NCI-H2171 (cell line): ENCODE results near the gene FYB1.
"Not testable (repeated sequence)": the region's sequence is repeated elsewhere in the genome, so short reads cannot be mapped to it uniquely, and the experiment has no call there.

ENCODE experiments used
- DNase-seq: peaks from one replicate; lab custom pipeline; 2025; lab: John Stamatoyannopoulos, UW

FYB1 gene

GRCh38 chr5:39219437-39219836, at the start of gene FYB1:
TSS of gene FYB1 (minus strand) at chr5:39219563. CDS start at chr5:39202960, 16,603 bp downstream.
- no peak for DNase-seq

GRCh38 chr5:39267186-39267585, 47.8 kb upstream of the FYB1 start:
- DNase-seq: no peak

GRCh38 chr5:39266442-39266841, 47.1 kb upstream of the FYB1 start:
- DNase-seq: no peak

GRCh38 chr5:39264528-39264927, 45.2 kb upstream of the FYB1 start:
- no peak for DNase-seq

- no peak for DNase-seq
Observed at GRCh38 chr5:39262981-39263380, 43.6 kb upstream of the FYB1 start.

- DNase-seq: no peak
Observed at GRCh38 chr5:39260095-39260494, 40.7 kb upstream of the FYB1 start.

DNA sequence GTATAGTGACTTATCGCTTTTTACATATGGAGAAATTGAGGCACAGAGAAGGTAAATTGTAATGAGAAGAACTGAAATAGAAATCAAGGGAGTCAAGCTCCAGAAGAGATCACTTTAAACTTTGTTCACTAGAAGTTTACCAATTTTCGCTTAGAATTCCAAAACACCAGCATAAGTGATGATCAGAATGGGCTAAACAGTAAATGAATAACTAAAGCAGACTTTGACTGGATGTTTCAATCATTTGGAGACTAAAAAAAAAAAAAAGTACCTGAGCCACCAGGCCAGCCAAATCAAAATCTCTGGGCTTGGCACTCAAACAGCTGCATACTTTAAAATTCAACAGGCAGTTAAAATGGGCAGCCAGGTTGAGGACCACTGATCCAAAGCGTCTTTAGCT, 38.2 kb upstream of the FYB1 start:
- DNase-seq: no peak

DNA sequence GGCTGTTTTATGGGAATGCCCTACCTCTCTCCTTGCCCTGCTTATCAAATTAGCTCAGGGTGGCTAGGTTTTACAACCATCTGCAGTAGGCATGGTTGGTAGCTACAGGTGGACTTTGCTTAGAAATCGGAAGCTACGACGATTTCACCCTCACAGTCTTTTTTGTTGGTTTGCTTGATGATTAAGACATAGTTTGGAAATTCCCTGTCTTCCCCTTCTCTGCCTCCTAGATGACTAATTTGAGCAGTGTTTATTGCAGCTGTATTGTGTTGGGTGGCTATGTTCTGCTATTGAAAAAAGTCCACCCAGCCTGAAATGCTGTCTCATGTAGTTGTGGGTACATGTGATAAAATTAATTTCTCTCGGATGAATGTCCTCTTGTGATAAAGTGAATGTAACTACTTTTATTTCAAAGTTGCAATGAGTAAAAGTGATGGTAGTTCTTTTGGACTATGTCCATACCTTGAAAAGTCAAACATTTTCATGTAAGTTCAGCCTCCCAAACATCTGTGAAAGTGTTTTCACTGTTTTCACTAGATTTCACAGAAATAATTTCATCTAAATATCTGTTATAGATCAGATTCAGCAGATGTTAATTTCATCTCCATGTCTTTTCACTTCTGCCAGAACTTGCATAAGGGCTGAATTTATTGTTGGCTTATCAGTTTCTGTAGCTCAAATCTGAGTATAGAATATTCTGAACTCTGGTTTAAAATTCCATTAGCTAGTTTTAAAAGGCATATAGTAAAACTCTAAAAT, 37.3 kb upstream of the FYB1 start:
- DNase-seq: no peak

DNA sequence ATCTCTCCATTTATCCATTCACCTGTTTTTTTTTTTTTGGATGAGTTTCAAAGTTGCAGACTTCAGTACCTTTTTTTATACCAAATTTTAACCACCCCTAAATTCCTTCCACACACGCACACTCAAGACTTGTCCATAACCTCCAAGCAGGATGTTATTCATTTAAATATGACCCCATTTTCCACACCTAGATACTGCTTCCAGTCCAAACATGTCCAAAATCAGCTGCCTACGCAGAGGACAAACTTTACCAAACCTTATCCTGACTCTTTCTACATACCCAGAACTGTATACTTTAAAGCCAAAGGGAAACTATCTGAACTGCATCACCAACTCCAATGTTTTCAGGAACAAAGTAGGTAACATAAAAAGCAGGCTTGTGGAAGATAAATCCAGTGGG, 36.0 kb upstream of the FYB1 start:
- no peak for DNase-seq

DNA sequence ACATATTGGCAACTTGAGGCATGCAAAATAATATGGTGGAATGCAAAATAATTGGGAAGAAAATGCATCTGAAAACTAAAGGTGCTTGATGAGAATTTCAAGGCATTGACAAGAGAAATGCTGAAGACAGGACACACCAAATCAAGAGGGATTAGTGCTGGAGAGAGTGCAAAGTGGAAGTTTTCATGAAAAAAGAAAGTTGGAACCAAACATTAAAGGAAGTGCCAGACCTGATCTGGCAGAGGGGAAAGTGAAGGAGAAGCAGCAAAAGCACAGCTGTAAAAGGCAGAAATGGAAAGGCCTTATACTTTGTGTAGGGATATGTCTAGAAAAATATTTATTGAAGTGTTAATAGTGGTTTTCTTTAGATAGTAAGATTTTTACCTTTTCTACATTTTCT, 35.3 kb upstream of the FYB1 start:
- DNase-seq: no peak

GRCh38 chr5:39253196-39253595, 33.8 kb upstream of the FYB1 start:
- no peak for DNase-seq

GRCh38 chr5:39249564-39250274, 30.4 kb upstream of the FYB1 start:
- DNase-seq: no peak

DNA sequence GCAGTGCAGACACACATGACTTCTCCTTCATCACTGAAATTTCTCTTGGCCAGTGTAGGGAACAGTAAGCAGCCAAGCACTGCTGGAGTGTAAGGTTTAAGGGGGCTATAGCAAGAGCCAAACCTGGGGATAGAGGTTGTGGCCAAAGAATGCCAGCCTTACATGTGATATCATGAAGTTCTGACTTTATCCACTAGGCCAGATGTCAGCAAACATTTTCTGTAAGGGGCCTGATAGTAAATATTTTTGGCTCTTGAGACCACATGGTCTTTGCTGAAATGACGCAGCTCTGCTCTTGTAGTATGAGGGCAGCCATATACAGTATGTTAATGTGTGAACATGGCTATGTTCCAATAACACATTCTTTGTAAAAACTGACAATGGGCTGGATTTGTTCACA, 29.7 kb upstream of the FYB1 start:
- no peak for DNase-seq

DNA sequence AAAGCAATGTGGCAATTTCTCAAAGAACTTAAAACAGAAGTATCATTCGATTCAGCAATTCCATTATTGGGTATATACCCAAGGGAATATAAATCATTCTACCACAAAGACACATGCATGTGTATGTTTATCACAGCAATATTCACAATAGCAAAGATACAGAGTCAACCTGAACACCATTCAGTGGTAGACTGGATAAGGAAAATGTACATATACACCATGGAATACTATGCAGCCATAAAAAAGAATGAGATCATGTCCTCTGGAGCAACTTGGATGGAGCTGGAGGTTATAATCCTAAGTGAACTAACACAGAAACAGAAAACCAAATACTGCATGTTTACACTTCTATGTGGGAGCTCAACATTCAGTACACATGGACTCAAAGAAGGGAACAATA, 21.4 kb upstream of the FYB1 start:
- no peak for DNase-seq

- DNase-seq: no peak
Observed at GRCh38 chr5:39238366-39239105, 19.2 kb upstream of the FYB1 start.

GRCh38 chr5:39236718-39237117, 17.4 kb upstream of the FYB1 start:
- DNase-seq: no peak

DNA sequence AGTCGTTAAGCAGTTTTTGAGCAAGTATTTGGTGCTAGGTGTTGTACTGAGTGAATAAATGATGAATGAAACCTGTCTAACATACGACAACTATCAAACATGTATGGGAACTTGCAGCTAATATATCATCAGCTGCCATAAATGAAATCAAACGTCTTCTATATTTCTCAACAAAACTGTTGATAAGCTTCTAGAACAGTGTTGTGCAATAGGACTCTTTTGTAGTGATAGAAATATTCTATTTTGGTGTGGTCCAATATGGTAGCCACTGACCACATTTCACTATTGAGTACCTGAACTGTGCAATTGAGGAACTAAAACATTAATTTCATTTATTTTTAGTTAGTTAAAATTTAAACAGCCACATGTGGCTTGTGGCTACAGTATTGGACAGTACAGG, 16.3 kb upstream of the FYB1 start:
- no peak for DNase-seq

GRCh38 chr5:39234494-39234893, 15.1 kb upstream of the FYB1 start:
- not testable (repeated sequence) for DNase-seq

- DNase-seq: no peak
Observed at GRCh38 chr5:39233783-39234182, 14.4 kb upstream of the FYB1 start.

GRCh38 chr5:39231705-39232525, 12.6 kb upstream of the FYB1 start:
- no peak for DNase-seq

DNA sequence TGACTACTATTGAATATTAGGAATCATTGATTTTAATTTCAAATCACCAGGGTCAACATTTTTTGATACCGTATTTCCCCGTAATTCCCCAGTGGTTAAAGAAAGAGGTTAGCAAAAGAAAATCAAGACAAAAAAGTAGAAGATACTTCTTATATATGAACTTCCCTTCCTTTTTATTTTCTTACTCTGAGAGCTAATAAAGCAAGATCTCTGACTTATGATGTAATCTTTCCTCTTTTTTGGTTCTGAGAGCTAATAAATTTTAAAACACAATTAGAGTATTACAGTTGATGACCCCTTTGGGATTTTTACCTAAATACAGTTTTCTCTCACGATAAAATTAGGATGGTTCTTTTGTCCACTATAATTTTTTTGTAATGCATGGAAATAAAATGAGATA, 9.2 kb upstream of the FYB1 start:
- no peak for DNase-seq

DNA sequence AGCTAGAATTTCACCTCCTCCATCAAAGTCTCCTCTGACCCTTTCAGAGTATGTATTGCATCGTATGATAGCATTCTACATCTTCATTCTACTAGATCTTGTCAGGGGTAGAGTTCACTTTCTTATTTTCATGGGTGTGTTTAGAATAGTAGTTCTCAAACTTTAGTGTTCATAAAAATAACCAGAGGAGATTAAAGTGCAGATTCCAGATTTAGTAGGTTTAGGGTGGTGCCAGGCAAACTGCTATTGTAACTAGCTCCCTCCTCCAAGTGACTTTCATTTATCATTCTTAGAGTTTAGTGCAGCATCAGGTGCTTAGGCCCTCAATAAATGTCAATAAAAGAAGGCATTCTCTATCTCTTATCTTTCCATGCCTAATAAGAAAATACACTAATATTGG, 7.2 kb upstream of the FYB1 start:
- no peak for DNase-seq
